DMS153 (cell line): ENCODE measurements around the gene CCDC116.
"Not testable (repeated sequence)": the region's sequence is repeated elsewhere in the genome, so short reads cannot be mapped to it uniquely, and the experiment has no call there.

Experiments
- DNase-seq: peaks from one replicate; lab custom pipeline; 2025; lab: John Stamatoyannopoulos, UW

Gene CCDC116

DNA sequence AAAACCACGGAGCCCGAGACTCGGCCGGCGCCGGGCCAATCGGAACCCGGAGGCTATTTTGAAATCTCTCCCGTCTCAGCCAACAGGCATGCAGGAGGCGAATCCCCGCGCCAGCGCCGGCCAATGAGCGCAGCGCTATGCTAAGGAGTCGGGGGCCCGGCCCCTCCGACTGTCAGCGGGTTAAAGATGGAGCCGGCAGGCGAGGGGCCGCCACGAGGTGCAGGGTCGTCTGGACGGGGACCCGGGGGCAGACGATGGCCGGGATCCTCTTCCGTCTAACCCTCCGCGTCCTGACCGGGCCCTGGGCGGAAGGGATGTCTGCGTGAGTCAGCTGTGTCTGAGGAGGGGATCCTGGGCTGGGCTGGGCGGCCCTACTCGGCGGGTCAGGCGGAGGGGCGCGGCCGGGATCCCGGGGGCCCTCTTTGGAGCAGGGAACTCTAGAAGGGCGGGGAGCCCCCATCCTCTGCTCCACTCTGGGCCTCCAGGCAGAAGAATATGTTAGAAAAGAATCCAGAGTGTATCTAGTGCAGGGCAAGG, 19.5 kb downstream of the CCDC116 start:
- DNase-seq = peak; percentile 66

DNA sequence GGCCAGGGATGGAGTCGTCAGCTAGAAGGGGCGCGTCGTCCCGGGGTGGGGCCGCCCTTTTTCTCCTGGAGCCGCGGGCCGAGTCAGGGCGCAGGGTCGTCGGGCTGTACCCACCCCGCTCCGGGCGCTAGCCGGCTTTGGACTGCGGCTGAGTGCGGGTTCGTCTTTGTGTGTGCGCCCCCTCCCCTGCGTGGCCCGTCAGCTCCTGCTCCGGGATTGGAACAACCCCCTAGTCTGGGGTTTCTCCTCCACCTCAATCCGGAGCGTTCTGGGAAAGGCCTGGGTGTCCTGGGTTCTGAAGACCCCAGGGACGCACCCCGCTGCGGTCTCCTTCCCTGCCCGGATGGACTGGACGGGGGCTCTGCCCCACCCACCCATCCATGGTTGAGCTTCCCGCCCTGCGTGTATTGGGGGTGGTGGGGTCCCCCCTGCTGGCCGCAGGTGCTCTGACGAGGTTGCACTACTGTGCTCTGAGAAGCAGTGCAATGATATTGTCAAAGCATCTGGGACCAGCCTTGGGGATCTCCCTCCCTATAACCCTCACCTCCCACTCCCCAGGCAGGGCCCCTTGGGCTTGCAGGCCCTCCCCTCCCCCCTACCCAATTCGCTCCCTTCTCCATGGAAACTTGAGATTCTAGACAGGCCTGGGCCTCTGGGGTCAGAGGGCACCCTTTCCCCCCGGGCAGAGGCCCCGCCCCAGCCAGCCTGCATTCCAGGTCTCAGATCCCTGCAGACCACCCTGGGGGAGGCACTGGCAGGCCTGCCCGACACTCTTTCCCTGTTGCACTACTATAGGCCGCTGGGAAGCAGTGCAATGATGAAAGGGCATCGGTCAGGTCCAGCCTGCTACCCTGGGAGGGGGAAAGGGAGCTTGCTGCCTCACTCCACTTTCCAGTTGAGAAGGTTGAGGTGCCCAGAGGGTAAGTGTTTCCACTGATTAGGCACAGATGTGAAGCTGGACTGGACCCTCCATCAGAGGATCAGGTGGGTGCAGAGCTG, 20.3 kb downstream of the CCDC116 start:
- DNase-seq = no peak

DNA sequence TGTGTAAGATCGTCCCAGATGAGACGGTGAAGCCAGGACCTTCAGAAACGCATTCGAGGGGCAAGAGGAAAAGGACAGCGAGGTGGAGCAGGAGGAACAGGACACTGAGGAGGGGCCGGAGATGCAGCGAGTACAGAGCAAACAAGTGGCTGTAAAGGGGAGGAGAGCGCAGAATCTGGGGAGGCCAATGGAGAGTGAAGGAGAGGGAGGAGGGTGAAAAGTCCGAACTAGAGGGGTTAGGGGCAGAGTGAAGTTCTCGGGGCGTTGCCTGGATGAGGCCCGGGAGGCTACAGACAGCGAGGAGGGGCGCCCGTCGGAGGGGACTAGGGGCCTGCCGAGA, 24.4 kb downstream of the CCDC116 start:
- DNase-seq = no peak

DNA sequence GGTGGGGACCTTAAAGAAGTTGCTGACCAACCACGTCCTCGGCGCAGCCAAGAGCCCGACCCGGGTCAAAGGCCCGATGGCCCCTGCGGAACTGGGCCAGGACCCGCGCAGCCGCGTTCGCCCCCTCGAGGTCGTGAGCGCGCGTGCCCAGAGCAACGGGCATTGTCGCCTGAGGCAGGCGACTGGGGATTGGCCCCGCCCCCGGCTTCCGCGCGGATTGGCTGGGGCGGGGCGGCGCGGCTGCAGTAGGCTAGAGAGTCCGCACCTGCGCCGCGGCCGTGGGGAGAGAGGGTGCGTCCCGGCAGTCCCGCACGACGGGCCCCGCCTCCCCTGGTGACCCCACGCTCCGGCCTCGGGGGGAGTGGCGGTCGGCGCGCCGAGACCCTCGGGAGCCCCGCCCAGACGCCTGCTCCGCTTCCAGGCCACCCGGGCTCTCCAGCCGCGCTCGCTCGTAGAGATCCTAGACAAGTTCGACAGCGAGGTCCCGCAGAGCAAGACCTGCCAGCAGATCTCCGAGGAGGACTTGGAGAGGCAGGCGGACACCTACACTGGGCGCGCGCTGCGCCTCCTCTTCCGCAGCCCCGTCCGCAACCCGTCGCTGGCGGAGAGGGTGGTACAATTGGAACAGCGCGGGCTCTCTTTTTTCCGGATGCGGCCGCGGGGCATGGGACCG, 24.9 kb downstream of the CCDC116 start:
- peak; percentile 88 for DNase-seq

DNA sequence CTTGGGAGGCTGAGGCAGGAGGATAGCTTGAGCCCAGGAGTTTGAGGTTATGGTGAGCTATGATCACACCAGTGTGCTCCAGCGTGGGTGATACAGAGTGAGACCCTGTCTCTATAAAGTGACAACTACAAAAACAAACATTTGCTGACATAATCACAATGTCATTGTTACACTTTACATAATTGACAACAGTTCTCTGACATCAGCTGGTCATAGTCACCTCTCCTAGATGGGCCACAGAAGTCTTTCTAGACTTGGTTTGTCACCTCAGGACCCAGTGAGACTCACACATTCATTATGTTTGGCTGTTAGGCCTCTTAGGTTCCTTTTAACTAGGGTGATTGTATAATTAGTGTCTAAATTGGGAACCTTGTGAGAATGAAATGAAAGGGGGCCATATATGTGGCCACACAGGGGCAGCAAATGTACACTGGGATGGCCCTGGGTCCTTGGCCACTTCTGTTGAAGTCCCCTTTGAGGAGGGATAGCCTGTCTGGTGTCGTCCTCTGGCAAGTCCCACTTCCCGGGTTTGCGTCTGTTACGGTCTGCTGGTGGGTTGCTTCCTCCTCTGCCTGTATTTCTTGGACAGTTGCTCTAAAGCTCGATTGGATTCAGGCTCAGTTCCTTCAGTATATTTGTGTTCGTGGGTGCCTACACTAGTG, 27.4 kb downstream of the CCDC116 start:
- no peak for DNase-seq

DNA sequence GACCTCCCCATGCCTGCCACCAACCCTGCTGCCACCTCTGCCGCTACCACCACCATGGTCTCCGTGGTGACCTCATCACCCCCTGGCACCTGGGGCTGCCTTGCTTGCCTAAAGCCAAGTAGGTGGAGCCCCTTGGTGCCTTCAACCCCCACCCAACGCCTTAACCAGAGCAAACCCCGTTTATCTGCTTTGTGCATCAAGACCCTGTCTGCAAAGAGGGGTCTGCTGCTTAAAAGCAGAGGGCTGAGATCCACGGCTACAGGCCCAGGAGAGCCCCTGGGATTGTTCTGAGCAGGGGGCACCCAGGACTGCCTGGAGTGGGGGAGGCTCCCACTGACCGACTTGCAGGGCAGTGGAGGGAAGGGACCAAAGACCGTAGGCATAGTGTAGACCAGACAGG, 28.3 kb downstream of the CCDC116 start:
- DNase-seq = no peak

DNA sequence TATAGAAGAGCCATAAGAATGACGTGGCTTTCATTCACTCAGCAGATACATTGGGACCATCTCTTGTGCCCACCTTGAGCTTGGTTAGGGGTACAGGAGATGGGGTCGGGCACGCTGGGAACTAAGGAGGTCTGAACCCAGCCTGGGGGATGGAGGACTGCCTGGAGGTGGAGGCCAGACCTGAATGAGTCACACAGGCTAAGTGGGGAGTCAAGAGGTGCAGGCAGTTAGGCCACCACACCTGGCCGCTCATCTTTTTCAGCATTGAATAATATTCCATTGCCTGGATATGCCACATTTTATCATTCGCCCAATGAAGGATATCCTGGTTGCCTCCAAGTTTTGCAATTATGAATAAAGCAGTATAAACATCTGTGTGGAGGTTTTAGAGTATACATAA, 29.4 kb downstream of the CCDC116 start:
- DNase-seq = no peak

DNA sequence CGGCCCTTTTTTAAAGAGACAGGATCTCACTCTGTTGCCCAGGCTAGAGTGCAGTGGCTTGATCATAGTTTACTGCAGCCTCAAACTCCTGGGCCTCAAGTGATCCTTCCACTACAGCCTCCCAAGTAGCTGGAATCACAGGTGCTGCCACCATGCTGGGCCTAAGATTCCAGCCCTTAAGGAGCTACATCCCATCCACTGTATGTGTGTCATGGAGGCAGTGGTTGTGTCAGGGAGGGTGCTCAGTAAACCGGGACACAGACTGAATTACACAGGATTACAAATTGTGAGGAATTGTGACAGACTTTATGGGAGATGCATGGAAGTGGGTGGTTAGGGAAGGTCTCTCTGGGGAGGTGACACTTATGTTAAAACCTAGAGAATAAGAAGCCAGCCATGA, 31.2 kb downstream of the CCDC116 start:
- no peak for DNase-seq

DNA sequence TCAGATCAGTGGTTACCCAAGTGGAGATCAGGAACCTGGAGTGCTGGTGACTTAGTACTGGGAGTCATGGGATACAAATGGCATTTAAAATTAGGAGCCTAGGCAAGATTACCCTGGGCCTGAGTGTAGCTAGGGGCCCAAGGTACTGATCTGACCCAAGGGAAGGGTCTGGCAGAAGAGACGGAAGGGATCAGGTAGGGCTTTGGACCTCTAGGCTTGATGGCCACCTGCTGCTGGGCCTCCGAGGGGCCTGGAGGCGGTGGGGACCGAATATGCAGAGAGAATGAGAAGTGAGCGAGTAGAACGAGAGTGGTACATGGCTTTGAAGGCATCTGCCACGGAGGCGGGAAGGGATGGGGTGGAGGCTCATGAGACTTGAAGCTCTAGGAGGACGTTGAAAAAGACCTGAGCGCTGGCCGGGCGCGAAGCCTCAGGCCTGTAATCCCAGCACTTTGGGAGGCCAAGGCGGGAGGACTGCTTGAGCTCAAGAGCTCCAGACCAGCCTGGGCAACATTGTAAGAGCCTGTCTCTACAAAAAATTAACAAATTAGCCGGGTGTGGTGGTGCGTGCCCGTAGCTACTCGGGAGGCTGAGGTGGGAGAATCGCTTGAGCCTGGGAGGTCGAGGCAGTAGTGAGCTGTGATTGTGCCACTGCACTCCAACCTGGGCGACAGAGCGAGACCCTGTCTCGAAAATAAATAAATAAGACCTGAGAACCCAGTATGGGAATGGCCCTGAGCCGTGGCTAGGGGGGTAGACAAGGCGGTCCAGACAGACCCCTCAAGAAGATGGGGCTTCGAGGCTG, 32.7 kb downstream of the CCDC116 start:
- no peak for DNase-seq

DNA sequence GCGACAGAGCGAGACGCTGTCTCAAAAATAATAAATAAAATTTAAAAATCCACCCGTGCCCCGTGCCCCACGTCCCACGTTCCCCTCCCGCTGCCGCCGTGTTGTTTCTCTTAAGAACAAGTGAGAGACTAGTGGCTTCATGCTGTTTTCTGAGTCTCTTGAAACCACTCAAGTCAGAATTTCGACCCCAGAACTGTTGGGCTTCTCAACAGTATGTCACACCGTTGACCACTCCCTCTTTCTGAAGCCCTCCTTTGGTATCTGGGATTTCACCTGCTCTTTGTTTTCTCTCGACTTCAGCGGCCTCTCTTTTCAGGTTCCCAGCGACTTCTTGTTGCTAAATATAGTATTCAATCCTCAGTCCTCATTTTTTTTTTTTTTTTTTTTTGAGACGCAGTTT, 34.2 kb downstream of the CCDC116 start:
- no peak for DNase-seq

DNA sequence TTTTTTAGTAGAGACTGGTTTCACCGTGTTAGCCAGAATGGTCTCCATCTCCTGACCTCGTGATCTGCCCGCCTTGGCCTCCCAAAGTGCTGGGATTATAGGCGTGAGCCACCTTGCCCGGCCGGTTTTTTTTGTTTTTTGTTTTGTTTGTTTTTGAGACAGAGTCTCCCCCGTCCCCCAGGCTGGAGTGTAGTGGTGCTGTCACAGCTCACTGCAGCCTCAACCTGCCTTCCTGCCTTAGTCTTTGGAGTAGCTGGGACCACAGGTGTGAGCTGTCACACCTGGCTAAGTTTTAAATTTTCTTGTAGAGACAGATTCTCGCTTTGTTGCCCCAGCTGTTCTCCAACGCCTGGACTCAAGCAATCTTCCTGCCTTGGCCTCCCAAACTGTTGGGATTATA, 36.5 kb downstream of the CCDC116 start:
- DNase-seq = no peak

DNA sequence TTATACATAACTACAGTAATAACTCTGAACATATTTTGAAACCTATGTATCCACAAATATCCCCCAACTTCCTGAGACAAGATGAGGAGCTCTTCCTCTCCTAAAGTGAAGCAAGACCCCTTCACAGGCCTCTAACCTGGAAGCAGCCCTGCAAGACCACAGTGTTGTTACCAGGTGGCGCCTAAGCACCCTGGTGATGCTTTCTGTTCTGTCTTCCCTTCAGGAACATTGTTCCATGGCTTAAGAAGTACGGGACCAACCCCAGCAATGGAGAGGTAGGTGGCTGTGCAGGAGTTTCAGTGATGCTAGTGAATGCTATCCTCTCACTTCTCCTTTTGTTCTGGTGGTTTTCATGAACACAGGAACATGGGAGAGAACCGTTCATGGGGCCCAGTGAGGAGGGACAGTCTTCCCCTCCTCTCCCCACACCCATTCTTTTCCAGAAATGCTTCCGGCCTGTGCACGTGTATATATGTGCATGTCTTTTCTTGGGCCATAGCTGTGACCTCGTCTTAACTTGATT, 39.6 kb downstream of the CCDC116 start:
- no peak for DNase-seq

DNA sequence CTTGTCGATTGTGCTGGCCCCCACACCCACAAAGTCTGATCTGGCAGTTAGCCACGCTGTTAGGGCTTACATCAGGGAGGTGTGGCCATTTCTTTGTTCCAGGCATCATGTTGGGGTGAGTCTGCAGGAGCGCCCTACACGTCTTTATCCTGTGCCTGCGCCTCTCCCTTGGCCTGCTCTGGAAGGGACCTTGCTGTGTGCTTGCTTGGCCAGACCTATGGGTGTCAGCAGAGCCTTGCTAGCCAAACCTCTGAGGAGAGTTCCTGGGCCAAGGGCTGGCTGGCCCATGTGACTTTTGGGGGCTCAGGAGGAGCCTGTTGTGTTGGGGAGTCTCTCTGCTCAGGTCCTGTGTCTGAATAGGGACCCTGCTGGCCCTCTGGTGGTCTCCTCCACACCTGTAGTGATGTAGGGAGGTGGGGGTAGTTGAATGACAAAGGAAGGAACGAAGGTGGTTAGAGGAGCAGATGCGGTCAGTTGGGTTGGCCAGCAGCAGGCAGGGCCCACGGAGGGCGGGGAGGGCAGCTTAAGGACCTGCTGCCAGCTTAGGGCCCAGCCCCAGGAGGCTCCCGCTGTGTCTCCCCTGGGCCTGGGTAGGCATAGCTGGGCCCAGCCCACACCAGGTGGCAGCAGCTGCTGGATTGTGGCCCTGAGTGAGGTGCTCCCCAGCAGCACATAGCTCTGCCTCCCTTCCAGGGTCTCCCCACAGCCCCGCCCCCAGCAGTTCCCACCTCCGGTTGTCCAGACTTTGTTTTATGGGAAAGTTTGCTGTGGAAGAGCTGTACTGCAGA, 41.2 kb downstream of the CCDC116 start:
- DNase-seq = no peak

DNA sequence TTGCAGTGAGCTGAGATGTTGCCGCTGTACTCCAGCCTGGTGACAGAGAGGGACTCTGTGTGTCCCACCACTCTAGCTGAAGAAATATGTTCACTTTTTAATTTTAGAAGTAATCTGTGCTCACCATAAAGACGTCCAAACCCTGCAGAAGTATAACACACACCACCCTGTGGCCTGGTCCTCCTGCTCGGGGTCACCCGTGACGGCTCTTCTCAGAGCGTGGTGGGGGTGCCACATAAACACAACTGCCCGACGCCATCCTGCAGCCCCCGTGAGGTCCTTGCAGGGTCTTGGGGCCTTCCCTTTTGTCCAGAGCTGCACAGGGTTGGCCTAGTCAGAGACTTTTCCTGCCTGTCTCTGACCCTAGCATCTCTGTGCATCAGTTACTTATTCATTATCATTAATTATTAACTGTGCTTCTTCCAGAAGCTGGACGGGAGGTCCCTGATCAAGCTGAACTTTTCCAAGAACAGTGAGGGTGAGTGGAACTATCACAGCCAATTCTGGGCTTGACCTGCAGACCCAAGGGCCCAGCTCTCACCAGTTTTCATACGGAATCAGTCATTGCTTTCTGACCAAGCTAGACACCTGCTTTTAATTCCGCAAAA, 42.2 kb downstream of the CCDC116 start:
- DNase-seq = no peak

DNA sequence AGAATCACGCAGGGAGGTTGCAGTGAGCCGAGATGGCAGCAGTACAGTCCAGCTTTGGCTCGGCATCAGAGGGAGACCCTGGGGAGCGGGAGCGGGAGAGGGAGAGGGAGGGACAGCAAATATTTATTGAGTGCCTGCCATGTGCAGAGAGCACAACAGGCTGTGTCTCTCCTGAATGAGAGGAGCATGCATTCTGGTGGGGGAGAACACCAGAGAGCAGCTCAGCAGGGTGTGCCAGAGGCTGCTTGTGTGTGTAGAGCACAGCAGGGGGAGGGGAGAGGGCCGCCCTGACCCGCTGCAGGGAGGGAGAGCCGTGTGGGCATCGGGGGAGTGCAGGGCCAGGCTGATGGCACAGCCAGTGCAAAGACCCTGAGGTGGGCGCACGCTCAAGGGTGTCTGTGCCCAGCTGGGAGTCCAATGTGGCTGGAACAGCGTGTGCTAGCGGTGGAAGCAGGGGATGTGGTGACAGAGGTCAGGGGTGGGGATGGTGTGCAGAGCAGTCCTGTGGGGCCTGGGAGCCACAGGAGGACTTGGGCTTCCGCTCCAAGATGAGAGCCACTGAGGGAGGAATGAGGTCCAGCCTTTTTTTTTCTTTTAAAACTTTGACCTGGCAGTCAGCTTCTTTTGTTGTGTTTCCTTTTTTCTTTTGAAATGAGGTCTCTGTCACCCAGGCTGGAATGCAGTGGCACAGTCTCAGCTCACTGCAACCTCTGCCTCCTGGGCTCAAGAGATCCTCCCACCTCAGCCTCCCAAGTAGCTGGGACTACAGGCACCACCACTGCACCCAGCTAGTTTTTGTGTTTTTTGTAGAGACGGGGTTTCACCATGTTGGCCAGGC, 45.3 kb downstream of the CCDC116 start:
- peak; percentile 72 for DNase-seq

DNA sequence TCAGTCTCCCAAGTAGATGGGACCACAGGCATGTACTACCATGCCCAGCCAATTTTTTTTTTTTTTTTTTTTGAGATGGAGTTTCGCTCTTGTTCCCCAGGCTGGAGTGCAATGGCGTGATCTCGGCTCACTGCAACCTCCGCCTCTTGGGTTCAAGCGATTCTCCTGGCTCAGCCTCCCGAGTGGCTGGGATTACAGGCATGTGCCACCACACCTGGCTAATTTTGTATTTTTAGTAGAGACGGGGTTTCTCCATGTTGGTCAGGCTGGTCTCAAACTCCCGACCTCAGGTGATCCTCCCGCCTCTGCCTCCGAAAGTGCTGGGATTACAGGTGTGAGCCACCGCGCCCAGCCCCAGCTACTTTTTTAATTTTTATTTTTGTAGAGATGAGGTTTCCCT, 46.3 kb downstream of the CCDC116 start:
- not testable (repeated sequence) for DNase-seq

DNA sequence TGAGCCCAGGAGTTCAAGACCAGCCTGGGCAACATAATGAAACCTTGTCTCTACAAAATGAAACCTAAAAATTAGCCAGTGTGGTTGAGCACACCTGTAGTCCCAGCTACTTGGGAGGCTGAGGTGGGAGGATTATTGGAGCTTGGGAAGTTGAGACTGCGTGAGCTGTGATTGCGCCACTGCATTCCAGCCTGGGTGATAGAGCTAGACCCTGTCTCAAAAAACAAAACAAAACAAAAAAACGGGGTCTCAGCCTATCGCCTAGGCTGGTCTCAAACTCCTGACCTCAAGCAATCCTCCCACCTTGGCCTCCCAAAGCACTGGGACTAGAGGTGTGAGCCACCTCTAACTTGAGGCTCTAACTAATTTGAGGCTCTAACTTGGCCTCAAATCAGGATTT, 46.8 kb downstream of the CCDC116 start:
- no peak for DNase-seq

DNA sequence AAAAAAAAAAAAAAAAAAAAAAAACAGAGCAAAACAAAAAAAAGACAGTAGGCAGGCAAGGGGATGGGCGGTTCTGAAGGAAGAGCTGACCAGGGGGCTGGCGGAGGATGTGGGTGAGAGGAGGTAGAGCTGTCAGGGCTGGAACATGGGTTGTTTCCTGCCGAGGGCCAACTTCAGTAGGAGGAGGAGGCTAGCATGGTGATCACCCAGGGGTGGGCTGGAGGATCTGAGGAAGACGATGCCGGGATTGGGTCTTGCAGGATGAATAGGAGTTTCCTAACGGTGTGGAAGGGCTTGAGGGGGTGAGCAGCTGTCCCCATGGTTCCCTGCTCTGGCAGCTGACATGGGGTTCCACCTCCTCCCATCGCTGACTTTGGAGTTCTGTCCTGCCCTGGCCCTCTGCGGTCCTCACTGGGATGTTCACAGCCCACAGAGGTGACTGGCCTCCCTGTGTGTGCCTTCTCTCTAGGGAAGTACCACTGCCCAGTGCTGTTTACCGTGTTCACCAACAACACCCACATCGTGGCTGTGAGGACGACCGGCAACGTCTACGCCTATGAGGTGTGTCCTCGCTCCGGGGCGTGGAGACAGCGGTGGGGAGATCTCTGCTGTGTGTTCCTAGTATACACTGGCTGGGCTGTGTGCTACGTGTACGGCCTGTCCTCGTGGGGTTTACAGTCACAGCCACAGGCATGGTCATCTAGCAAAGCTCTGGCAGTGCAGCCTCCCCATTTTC, 48.4 kb downstream of the CCDC116 start:
- no peak for DNase-seq
